ENCODE measurements around the gene DOCK7.
A peak's percentile ranks its signal among the peaks of the same experiment; 100 is the strongest.

DOCK7 gene

DNA sequence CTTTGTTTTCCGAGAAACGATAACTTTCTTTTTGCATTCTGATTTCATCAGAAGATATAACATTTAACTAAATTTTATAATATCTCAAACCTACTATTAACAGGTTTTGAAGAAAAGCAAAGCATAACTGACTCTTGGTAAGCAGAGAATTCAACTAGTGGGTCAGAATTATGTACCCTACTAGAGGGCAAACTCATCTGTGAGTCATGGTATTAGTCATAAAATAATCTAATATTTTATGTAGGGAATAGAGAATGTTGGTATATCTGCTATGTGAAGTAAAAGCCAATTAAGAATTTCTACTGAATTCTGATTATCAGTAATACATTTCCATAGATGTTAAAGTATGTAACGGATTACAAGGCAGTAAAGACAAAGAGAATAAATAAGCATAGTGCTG, 194.5 kb downstream of the DOCK7 start:
- no peak for DNase-seq
- in situ Hi-C loops (cut with HindIII; ENCODE audit: low pct_ligation_motif_present, low pct_unique_long_range_greater_than_20kb, low sequenced_read_pairs): no loop called here

DNA sequence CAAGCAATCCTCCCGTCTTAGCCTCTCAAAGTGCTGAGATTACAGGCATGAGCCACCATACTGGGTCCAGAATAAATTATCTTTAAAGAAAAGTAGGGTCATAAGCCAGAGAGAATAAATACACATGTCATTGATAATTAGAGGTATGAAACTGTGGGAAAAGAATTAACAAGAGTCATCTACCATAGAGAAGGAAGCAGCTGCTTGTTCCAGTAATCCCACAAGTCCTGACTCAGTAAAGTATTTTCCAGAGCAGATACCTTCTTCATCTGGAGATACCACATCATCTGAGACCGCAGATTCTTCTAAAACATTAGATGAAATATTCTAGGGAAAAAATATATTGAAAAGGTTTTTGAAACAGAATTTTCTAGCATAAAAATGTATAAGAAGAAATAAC, 195.7 kb downstream of the DOCK7 start:
- in situ Hi-C loops (cut with HindIII; ENCODE audit: low pct_ligation_motif_present, low pct_unique_long_range_greater_than_20kb, low sequenced_read_pairs): no loop called here
- DNase-seq: no peak

DNA sequence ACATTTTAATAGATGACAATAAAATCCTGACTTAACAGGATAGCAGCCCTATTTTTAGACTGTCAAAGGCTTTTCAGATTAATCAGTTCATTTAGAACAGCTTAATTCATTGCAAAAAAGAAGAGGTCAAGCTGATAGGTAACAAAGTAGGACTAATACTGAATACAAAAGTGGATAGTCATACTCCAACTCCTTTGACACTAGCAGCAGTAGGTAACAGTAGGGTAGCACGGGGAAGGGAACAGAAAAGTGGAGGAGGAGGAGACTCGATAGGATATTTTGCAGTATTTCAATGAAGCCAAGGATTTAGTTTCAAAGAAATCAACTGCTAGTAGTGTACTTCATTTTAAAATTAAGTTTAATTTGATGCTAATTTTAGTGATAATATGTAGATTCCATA, 200.2 kb downstream of the DOCK7 start:
- DNase-seq: no peak
- in situ Hi-C loops (cut with HindIII; ENCODE audit: low pct_ligation_motif_present, low pct_unique_long_range_greater_than_20kb, low sequenced_read_pairs): no loop called here

DNA sequence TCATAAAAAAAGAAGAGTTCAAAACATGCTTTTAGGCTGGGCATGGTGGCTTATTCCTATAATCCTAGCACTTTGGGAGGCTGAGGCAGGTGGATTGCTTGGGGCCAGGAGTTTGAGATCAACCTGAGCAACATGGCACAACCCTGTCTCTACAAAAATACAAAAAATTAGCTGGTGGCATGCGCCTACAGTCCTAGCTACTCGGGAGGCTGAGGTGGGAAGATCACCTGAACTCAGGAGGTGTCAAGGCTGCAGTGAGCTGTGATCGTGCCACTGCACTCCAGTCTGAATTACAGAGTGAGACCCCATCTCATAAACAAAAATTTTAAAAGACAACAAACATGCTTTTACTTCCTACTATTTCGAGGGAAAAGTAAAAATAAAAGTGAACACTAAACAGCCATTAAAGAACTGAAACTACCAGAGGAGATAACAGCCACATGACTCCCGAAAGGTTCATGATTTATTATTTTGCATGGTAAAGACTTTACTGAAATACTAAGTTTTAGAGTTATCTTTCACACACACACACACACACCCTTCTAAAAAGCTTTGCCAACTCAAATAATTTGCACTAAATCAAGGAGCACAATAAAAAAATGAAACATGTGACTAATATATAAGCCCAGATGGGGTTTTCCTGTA, 203.2 kb downstream of the DOCK7 start:
- DNase-seq: no peak
- in situ Hi-C loops (cut with HindIII; ENCODE audit: low pct_ligation_motif_present, low pct_unique_long_range_greater_than_20kb, low sequenced_read_pairs): no loop called here

DNA sequence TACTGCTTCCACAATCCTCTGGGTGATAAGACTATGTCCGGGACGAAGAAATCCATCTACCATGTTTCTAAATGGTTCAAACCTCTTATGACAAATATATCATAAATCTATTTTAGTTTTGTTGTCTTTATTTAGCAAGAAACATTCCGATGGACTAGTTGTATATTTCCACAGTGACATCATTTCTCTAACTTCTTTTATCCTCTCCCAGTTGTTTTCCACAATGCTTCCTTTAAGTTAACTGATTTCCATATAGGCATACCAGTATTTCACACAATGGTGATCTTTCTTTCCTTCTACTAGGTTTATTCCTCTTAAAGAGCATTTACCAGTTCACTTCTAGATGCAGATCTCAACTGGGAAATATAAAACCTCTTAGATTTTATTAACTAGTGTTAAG, 206.5 kb downstream of the DOCK7 start:
- no peak for DNase-seq
- in situ Hi-C loops (cut with HindIII; ENCODE audit: low pct_ligation_motif_present, low pct_unique_long_range_greater_than_20kb, low sequenced_read_pairs): no loop called here

DNA sequence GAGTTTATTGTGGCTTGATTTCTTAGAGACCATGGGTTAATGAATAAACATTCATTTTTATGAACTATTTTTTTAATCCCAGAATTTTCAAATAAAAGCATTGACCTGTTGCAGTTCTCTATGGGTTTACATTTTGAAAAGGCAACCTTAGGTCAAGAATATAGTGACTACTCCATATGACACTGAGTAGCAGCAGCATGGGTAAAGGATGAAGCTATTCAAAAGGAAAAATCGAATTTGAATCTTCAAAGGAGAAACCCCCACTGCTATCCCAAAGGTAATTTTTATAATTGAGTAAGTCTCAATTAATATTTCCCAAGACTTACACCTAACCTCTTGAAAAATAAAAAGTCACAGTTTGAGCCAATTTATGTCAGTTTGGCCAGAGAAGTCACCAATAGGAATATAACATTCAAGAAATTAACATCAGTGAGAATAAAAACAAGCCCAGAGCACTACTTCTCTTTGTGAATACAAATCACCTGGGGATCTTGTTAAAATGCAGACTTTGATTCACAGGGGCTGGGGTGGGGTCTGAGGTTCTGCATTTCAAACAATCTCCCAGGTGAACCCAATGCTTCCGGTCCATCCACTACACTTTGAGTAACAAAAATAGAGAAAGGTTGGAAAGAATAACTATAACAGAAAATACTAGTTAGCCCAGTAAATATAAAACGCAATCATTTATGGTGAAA, 211.5 kb downstream of the DOCK7 start:
- no peak for DNase-seq
- in situ Hi-C loops (cut with HindIII; ENCODE audit: low pct_ligation_motif_present, low pct_unique_long_range_greater_than_20kb, low sequenced_read_pairs): no loop called here

DNA sequence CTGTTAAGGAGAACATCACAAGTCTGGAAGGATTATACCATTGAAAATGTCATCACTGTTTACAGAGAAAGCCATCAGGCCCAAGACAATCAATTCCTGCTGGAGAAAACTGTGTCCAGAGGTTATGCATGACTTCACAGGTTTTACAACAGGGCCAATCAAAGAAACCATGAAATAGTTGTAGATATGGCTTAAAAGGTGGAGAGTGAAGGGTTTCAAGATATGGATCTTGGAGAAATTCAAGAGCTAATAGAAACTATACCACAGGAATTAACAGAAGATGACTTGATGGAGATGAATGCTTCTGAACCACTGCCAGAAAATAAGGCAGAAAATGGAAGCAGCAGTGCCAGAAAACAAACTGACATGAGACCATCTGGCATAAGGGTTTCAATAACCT, 221.1 kb downstream of the DOCK7 start:
- in situ Hi-C loops (cut with HindIII; ENCODE audit: low pct_ligation_motif_present, low pct_unique_long_range_greater_than_20kb, low sequenced_read_pairs): no loop called here
- DNase-seq: no peak

DNA sequence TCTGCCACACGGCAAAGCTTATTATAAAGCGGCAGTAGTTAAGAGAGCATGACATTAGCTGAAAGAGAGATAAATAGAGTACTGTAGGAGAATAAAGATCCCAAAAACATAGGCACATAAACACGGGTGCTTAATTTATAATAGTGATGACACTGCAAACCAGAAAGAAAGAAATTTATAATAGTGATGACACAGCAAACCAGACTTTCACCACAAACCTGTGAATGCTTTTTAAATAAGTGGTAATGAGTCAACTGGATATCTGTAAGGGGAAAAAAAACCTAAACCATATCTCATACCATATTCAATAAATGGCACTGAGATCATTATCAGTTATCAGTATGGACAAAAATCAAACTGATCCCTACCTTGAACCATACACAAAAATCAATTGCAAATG, 225.8 kb downstream of the DOCK7 start:
- in situ Hi-C loops (cut with HindIII; ENCODE audit: low pct_ligation_motif_present, low pct_unique_long_range_greater_than_20kb, low sequenced_read_pairs): no loop called here
- DNase-seq: no peak

DNA sequence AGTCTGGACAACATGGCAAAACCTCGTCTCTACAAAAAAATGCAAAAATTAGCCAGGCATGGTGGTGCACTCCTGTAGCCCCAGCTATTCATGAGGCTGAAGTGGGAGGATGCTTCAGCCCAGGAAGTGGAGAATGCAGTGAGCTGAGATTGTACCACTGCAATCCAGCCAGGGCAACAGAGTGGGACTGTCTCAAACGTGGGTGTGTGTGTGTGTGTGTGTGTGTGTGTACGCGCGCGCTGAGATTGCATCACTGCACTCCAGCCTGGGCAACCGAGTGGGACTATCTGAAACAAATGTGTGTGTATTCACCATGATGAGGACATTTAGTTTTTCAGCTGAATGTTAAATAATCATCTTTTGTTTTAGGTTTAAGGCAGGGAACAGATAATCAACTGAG, 230.2 kb downstream of the DOCK7 start:
- in situ Hi-C loops (cut with HindIII; ENCODE audit: low pct_ligation_motif_present, low pct_unique_long_range_greater_than_20kb, low sequenced_read_pairs): no loop called here
- DNase-seq: no peak

DNA sequence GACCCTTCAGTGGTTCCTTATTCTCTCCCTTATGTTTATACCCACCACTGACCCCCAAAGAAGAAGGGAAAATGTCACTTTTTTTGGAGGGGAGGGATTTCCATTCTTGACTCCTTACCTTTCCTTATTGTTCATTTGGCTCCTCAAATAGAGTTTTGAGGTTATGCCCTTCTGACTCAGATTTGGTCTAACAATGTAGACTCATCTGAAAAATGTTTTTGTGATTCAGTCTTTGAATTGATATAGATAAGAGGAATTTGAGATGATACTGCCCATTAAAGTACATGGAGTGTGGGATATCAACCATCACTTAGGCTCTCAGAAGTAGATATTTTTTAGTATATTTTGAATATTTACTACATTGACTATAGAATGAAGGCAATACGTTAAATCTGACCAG, 235.2 kb downstream of the DOCK7 start:
- in situ Hi-C loops (cut with HindIII; ENCODE audit: low pct_ligation_motif_present, low pct_unique_long_range_greater_than_20kb, low sequenced_read_pairs): no loop called here

DNA sequence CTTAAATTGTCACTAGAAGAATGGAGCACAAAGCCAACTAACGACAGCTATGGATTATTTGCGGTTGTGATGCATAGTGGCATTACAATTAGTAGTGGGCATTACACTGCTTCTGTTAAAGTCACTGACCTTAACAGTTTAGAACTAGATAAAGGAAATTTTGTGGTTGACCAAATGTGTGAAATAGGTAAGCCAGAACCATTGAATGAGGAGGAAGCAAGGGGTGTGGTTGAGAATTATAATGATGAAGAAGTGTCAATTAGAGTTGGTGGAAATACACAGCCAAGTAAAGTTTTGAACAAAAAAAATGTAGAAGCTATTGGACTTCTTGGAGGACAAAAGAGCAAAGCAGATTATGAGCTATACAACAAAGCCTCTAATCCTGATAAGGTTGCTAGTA, 237.9 kb downstream of the DOCK7 start:
- no peak for DNase-seq
- in situ Hi-C loops (cut with HindIII; ENCODE audit: low pct_ligation_motif_present, low pct_unique_long_range_greater_than_20kb, low sequenced_read_pairs): no loop called here

More for the DNA sequence above, 235.2 kb downstream of the DOCK7 start:
- no peak for DNase-seq

DNA sequence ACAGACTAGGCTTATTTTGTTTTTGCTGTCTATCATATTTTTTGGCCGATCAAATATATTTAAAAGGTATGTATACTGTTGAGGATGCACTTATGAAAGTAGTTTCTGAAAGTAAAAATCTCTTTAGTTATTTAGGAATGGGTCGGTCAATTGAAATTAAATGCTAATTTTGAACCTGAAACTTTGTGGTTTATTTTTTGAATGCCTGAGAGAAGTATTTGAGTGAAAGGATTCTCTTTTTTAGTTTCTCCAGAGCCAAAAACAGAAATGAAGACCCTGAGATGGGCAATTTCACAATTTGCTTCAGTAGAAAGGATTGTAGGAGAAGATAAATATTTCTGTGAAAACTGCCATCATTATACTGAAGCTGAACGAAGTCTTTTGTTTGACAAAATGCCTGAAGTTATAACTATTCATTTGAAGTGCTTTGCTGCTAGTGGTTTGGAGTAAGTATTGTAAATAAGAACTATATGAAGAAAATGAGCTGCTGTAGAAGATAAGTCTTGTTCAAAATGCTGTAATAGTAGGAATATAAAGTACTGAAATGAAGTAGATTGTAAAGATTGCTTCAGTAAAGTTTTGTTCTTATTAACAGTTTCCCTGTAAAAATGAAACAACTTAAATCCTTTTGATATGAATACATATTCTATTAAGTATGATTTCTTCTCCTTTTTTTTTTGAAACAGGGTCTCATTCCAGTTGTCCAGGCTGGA, 239.8 kb downstream of the DOCK7 start:
- DNase-seq: no peak
- in situ Hi-C loops (cut with HindIII; ENCODE audit: low pct_ligation_motif_present, low pct_unique_long_range_greater_than_20kb, low sequenced_read_pairs): no loop called here

DNA sequence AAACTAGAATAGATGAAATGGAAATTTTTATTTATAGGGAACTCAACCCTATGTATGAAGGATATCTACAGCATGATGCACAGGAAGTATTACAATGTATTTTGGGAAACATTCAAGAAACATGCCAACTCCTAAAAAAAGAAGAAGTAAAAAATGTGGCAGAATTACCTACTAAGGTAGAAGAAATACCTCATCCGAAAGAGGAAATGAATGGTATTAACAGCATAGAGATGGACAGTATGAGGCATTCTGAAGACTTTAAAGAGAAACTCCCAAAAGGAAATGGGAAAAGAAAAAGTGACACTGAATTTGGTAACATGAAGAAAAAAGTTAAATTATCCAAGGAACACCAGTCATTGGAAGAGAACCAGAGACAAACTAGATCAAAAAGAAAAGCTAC, 243.5 kb downstream of the DOCK7 start:
- no peak for DNase-seq
- in situ Hi-C loops (cut with HindIII; ENCODE audit: low pct_ligation_motif_present, low pct_unique_long_range_greater_than_20kb, low sequenced_read_pairs): no loop called here

DNA sequence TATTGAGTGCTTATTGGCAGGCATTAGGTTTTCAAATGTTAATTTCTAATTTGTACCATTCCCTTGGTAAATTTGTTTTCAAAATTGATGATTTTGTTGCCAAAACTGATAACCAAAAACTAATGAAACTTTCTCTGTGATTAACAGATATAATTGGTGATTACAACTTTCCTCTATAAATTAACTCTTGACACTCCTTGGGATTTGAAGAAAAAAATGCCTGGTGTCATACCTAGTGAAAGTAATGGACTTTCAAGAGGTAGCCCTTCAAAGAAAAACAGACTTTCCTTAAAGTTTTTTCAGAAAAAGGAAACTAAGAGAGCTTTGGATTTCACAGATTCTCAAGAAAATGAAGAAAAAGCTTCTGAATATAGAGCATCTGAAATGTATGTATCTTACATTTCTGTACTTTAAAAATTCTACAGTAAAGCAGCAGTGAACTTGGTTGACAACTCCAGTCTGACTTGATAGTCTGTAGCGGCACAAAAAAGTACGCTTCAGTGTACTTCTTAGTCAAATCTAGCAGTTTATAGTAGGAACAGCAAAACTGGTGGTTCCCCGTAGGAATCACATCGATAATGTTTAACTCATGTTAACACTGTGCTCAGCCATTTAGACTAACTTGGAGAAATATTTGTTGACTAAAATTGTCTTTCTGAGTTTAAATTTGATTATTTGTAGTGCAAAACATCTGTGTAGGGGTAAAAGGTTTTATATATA, 248.4 kb downstream of the DOCK7 start:
- in situ Hi-C loops (cut with HindIII; ENCODE audit: low pct_ligation_motif_present, low pct_unique_long_range_greater_than_20kb, low sequenced_read_pairs): no loop called here
- peak; percentile 72 for DNase-seq

DNA sequence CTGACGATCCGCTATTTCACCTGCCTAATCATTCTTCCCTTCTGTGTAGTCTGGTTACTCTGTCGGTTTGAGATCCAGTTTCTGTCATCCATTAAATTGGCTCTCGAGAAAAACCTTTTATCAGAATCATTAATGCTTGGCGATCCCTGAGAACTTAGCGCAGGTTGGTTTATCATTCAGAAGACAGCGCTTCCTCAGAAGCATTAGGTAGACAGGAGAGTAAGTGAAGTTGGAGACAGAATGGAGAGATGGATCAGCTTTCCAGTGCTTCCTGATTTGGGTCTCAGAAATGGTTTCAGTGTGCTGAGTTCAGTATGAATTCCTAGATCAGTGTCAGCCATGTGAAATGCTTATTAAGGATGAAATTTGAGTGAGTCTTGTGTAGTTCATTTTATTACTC, 250.0 kb downstream of the DOCK7 start:
- peak; percentile 16 for DNase-seq
- in situ Hi-C loops (cut with HindIII; ENCODE audit: low pct_ligation_motif_present, low pct_unique_long_range_greater_than_20kb, low sequenced_read_pairs): no loop called here

DNA sequence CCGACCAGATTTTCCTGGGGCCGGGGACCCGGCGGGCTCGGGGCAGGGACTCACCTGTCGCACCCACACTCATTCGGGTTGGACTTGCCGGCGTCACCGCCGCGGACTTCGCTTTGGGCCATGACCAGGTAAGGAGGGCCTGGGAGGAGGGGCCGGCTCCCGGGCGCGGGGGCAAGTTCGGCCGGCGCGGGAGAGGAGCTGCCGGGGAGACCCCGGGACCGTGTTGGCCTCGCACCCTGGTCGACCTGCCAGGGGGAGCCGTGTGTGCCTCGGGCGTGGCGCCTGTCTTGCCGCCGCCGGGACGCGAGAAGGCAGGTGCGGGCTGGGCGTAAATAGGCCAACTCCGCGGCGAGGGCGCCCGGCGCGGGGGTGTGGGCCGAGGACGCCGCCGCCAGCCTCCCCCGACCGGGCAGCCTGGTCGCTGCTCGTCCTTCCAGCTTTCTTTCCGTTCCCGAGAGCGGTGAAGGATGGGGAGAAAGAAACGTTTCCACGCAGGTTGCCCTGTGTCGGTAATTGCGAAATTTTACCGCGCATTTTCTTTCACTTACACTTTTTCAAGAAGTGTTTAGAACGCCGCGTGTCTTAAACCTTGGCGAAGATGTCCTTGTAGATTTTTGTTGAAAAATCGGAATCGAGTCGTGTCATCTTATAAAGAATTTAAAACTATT, 250.8 kb downstream of the DOCK7 start:
- DNase-seq: peak; percentile 20
- in situ Hi-C loops (cut with HindIII; ENCODE audit: low pct_ligation_motif_present, low pct_unique_long_range_greater_than_20kb, low sequenced_read_pairs): no loop called here

DNA sequence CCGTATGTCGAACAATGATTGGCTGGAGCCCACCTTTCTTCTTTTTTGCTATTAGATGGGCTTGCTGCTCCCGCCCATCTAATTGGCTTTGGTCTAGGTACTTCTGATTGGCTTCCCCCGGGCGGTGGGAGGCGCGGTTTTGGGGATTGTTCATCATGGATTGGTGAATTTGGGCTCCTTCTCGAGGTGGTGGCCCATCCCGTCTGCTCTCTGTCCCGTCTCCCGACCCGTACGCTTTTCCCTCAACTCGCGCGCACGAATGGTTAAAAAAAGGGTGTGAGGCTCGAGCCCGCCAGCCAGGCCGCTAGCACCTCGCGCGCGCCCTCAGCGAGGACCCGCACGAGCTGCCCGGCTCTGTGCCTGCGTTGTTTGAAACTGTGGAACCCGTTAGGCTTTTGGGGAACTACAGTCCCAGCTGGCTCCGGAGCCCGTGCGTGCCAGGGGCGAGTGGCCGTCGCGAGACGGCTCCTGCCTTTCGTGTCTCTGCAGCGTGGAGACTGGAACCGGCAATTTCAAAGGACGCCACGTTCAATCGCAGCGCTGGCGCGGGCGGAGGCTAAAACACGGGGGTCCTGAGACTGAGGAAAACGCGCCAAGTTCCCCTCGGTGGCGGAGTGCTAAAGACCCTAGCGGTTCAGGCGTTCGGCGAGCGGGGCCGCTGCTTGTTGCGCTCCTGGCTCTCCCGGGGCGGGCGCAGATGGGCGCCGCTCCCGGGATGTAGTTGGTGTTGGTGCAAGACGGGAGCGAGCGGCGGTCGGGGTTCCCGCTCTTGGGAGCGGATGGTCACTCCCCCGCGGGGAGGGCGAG, 251.5 kb downstream of the DOCK7 start, which contains the start of gene USP1:
Gene USP1, plus strand, starts transcription at position 584 of the 807 bp plus-strand sequence. CDS start 2,819 bp downstream, outside the sequence.
- in situ Hi-C loops (cut with HindIII; ENCODE audit: low pct_ligation_motif_present, low pct_unique_long_range_greater_than_20kb, low sequenced_read_pairs): no loop called here
- DNase-seq: peak; percentile 98

DNA sequence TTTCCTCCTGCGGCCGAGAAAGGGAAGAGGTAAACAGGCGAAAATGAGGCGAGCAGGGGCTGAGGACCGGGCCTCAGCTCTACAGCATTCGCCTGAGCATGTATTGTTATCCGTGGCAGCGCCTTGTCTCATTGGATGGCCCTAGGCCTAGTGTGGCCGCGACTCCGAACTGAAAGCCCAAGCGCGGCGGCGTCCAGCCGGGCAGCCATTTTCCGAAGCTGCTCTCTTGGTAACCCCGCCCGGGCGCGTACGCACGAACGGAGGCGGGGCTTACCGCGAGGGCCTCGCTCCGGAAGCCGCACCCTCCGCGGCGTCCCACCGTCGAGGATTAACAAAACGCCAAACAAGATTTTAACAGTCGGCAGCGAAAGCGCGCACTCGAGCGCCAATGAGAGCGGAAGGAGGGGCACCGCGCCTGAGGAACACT, 252.1 kb downstream of the DOCK7 start:
- DNase-seq: no peak
- in situ Hi-C loops (cut with HindIII; ENCODE audit: low pct_ligation_motif_present, low pct_unique_long_range_greater_than_20kb, low sequenced_read_pairs): no loop called here
